ENCODE measurements around the gene GRIK3.

GRIK3 gene

DNA sequence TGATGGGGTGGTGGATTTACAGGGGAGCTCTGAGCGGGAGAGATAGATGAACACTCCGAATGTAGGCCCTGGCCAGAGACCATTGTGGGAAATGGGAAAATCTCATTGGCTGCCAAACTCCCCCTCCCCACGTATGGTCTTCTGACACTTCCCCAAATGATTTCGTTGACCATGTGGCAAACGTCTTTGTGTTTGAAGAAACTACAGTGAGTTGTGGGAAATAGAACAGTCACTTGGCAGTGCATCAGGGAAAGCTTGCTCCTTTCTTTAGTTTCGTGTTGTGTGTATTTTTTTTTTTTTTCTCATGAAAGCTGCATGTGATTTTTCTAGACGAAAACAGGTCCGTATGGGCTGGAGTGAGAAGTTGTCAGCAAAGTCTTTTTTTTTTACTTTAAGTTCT, 25.0 kb upstream of the GRIK3 start:
- H3K27ac Mint-ChIP-seq: no peak overlapping the region
- no peaks in the 10 kb centered on the region for H3K27me3 Mint-ChIP-seq (ENCODE audit: low read depth)
- H3K9me3 Mint-ChIP-seq: no peaks in the 10 kb centered on the region
- H3K36me3 Mint-ChIP-seq (ENCODE audit: low read depth): no peaks in the 10 kb centered on the region
- no peak overlapping the region for H3K4me3 Mint-ChIP-seq
- DNase-seq (ENCODE audit: low spot score): no peak
- no peaks in the 10 kb centered on the region for H3K4me1 Mint-ChIP-seq (ENCODE audit: low read depth)

DNA sequence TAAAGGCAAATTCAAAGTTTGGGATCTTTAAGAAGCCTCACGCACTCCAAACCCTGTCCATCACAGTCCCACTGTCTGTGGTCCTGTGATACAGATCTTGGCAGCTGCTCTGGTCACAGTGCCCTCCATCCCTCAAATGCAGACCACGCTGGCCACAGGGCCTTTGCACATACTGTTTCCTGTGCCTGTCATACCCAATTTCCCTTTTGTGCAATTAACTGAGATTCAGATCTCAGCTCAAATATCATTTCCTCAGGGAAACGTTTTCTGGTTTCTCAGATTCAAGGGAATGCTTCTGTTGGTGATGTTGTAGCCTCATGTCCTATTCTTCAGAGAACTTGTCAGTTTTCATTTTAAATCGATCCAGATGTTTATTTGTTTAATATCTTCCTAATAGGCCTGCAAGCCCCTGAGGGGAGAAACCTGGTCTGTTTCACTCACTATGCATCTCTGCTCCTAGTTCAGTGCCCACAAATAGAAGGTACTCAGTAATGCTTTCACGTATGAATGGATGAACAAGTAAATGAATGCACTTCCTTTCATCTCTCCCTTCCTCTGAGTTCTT, 24.2 kb upstream of the GRIK3 start:
- H3K27me3 Mint-ChIP-seq (ENCODE audit: low read depth): no peaks in the 10 kb centered on the region
- H3K36me3 Mint-ChIP-seq (ENCODE audit: low read depth): no peaks in the 10 kb centered on the region
- H3K27ac Mint-ChIP-seq: no peak overlapping the region
- H3K9me3 Mint-ChIP-seq: no peaks in the 10 kb centered on the region
- DNase-seq (ENCODE audit: low spot score): no peak
- H3K4me1 Mint-ChIP-seq (ENCODE audit: low read depth): no peaks in the 10 kb centered on the region
- H3K4me3 Mint-ChIP-seq: no peak overlapping the region

DNA sequence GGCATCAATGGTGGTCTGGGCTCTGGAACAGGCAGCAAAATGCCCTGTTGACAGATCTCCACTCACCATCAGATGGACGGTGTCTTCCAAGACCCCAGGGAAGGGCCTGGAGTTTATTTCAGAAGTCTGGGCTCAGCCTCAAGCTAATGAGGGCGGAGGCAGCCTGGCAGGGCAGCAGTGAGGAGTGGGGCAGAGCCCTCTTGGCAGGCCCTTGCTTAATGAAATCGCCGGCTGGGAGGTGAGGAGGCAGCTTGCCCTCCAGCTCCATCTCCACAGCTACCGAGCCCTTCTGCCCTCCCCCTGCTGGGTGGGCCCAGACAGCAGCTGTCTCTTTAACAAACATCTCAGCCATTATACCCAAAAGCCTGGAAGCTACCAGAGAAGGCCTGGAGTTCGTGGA, 22.0 kb upstream of the GRIK3 start:
- DNase-seq (ENCODE audit: low spot score): no peak
- H3K27me3 Mint-ChIP-seq (ENCODE audit: low read depth): no peaks in the 10 kb centered on the region
- H3K27ac Mint-ChIP-seq: no peak overlapping the region
- H3K4me3 Mint-ChIP-seq: no peak overlapping the region
- no peaks in the 10 kb centered on the region for H3K9me3 Mint-ChIP-seq
- H3K36me3 Mint-ChIP-seq (ENCODE audit: low read depth): no peaks in the 10 kb centered on the region
- H3K4me1 Mint-ChIP-seq (ENCODE audit: low read depth): no peaks in the 10 kb centered on the region

DNA sequence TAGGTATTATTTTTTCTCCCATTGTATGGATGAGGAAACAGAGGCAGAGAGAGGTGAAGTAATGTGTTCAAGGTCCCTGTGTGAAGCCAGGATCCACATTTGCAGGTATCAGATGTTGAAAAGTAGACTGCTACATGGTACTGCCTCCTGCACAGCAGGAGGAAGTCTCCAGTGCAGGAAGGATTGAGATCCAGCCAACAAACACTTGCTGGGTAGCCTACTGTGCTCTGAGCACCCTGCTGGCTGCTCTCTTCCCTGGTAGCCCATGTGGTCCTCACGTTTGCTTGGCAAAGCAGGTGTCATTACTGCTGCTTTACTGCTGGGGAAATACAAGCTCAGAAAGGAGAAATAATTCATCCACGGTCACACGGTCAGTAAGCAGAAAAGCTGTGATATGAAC, 21.3 kb upstream of the GRIK3 start:
- Mint-ChIP-seq H3K27ac (no peak overlapping the region), H3K9me3 (no peaks in the 10 kb centered on the region), H3K36me3 (ENCODE audit: low read depth) (no peaks in the 10 kb centered on the region), H3K27me3 (ENCODE audit: low read depth) (no peaks in the 10 kb centered on the region), H3K4me3 (no peak overlapping the region), H3K4me1 (ENCODE audit: low read depth) (no peaks in the 10 kb centered on the region)
- no peak for DNase-seq (ENCODE audit: low spot score)

DNA sequence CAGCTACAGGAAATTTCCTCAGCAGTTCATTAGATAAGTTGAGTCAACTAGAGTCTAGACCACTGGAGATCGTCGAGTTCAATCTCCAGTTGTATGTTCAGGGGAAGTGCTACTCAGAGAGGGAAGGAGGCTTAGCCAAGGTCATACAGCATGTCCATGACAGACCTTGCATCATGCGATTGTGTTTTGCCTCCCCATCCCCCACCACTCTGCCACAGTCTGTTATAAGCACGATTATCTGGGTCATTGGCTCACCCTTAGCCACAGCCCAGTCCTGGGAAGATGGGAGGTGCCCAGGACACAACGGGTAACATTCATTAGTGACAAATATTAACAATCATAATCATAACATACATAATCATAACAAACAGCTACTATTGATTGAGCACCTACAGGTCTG, 18.9 kb upstream of the GRIK3 start:
- H3K9me3 Mint-ChIP-seq: no peaks in the 10 kb centered on the region

DNA sequence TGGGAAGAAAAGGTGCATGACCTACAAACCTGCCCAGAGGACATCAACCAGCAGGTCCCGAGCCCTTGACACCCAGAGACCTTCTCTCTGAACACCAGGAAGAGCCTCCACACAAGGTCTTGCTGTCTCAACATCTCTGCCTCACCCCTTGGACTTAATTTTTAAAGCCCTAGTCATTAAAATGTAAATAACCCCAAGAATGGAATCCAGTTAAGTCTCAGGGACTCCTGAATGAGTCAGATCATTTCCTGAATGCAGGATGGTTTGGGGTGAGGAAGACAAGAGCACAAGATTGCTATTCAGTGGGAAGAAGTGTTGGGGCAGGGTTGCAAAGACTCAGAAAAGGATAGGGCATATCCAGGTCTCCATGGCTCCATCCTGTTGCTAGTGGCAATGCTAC, 17.8 kb upstream of the GRIK3 start:
- no peak overlapping the region for H3K4me3 Mint-ChIP-seq
- no peaks in the 10 kb centered on the region for H3K36me3 Mint-ChIP-seq (ENCODE audit: low read depth)
- H3K27ac Mint-ChIP-seq: no peak overlapping the region
- H3K4me1 Mint-ChIP-seq (ENCODE audit: low read depth): no peaks in the 10 kb centered on the region
- peaks cover 2% of the 10 kb centered on the region for H3K27me3 Mint-ChIP-seq (ENCODE audit: low read depth)
- no peak for DNase-seq (ENCODE audit: low spot score)
- H3K9me3 Mint-ChIP-seq: no peaks in the 10 kb centered on the region

More for the DNA sequence above, 18.9 kb upstream of the GRIK3 start:
- H3K4me3 Mint-ChIP-seq: no peak overlapping the region
- H3K27me3 Mint-ChIP-seq (ENCODE audit: low read depth): peaks cover 2% of the 10 kb centered on the region
- H3K4me1 Mint-ChIP-seq (ENCODE audit: low read depth): no peaks in the 10 kb centered on the region
- H3K36me3 Mint-ChIP-seq (ENCODE audit: low read depth): no peaks in the 10 kb centered on the region
- no peak overlapping the region for H3K27ac Mint-ChIP-seq
- DNase-seq (ENCODE audit: low spot score): no peak

DNA sequence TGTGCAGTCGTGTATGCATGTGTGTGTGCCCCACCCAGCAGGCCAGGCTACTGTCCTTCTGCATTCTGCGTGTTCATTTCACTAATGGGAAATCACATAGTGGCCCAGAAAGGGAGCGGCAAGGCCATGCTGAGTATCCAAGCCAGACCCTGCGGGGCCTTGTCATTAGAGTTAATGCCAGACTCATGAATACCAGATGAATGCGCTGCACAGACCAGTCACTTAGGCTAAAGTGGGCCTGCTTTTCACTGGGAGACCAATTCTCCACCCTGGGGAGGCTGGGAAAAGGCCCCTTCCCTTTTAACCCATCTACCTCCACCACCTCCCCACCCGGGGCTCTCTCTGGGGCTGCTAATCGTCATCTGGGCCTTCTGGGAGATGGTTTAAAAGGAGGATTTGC, 17.0 kb upstream of the GRIK3 start:
- Mint-ChIP-seq H3K36me3 (ENCODE audit: low read depth) (no peaks in the 10 kb centered on the region), H3K4me1 (ENCODE audit: low read depth) (no peaks in the 10 kb centered on the region), H3K9me3 (no peaks in the 10 kb centered on the region), H3K27me3 (ENCODE audit: low read depth) (peaks cover 2% of the 10 kb centered on the region), H3K4me3 (no peak overlapping the region), H3K27ac (no peak overlapping the region)
- no peak for DNase-seq (ENCODE audit: low spot score)

DNA sequence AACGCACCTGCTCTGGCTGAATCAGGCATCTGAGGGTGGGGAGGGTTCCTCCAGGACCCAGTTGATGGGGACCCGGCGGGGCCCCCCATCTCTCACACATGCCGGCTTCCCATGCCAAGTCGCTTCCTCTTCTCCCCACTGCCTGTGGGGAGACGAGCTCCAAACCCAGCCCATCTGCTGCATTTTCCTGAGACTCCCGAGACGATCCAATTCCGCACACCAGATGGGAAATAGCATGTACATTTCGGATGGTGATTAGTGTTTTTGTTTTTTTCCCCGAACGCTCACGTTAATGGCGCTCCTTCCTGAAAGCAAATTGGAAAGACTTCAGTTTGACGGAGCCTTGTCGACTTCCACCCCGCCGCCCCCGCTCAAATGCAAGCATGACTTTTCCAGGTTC, 13.2 kb upstream of the GRIK3 start:
- peaks cover 2% of the 10 kb centered on the region for H3K27me3 Mint-ChIP-seq (ENCODE audit: low read depth)
- H3K9me3 Mint-ChIP-seq: no peaks in the 10 kb centered on the region
- DNase-seq (ENCODE audit: low spot score): no peak
- no peak overlapping the region for H3K27ac Mint-ChIP-seq
- H3K4me1 Mint-ChIP-seq (ENCODE audit: low read depth): no peaks in the 10 kb centered on the region
- no peak overlapping the region for H3K4me3 Mint-ChIP-seq
- no peaks in the 10 kb centered on the region for H3K36me3 Mint-ChIP-seq (ENCODE audit: low read depth)

DNA sequence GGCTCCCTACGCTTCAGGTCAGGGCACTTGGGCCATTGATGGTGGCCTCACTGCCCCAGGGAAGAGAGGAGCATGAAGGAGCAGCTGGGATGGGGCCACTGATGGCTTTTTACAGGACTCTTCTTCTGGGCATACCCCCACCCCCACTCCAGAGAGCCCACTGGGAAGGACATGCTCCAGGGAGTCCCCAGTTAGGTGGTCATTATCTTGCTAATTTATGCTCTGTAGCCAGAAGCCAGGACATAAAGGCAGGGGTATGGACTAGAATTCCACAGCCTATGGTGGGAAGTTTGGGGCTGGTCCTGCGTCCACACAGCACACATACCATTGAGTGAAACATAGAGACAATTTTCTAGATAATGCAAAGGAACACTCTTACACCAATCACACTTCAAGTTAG, 8.8 kb upstream of the GRIK3 start:
- no peak for DNase-seq (ENCODE audit: low spot score)
- no peak overlapping the region for H3K27ac Mint-ChIP-seq
- no peaks in the 10 kb centered on the region for H3K4me1 Mint-ChIP-seq (ENCODE audit: low read depth)
- H3K4me3 Mint-ChIP-seq: no peak overlapping the region
- H3K36me3 Mint-ChIP-seq (ENCODE audit: low read depth): no peaks in the 10 kb centered on the region
- peaks cover 25% of the 10 kb centered on the region for H3K27me3 Mint-ChIP-seq (ENCODE audit: low read depth)
- no peaks in the 10 kb centered on the region for H3K9me3 Mint-ChIP-seq

DNA sequence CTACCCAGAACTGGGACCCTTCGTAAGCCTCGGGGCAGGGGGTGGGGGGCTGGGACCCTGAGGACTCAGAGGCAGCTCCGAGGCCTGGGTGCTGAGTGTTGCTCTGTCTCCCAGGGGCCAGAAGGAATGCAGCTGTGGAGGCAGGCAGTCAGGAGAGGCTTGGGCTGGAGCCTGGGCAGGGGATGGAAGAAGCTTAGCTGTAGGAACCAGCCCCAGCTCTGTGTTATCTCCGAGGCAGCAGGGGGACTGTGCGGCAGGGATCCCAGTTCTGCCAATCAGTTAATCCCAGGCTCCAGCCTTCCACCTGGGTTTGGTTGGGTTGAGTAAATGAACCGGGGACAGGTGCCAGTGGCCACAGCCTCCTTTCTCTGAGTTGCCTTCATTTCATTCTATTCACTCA, 8.2 kb upstream of the GRIK3 start:
- Mint-ChIP-seq H3K4me3 (no peak overlapping the region), H3K9me3 (no peaks in the 10 kb centered on the region), H3K4me1 (ENCODE audit: low read depth) (no peaks in the 10 kb centered on the region), H3K36me3 (ENCODE audit: low read depth) (no peaks in the 10 kb centered on the region), H3K27me3 (ENCODE audit: low read depth) (peaks cover 29% of the 10 kb centered on the region), H3K27ac (no peak overlapping the region)
- no peak for DNase-seq (ENCODE audit: low spot score)

DNA sequence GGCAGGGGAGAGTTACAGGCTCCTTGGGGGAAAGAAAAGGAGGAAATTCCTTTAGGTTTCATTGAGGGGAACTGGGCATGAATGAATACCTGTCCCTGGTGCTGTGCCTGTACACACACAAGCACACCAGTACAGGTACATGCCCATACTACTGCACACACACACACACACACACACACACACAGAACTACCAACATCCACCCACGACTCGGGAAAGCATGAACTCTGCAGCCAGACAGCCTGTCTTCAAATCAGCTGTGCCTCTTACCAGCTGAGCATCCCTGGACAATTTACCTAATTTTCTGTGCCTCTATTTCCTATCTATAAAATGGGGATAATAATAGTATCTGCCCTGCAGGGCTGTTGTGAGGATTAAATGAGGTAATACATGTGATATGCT, 7.2 kb upstream of the GRIK3 start:
- no peak for DNase-seq (ENCODE audit: low spot score)
- no peak overlapping the region for H3K4me3 Mint-ChIP-seq
- H3K4me1 Mint-ChIP-seq (ENCODE audit: low read depth): no peaks in the 10 kb centered on the region
- H3K27ac Mint-ChIP-seq: no peak overlapping the region
- H3K27me3 Mint-ChIP-seq (ENCODE audit: low read depth): peaks cover 40% of the 10 kb centered on the region
- no peaks in the 10 kb centered on the region for H3K9me3 Mint-ChIP-seq
- no peaks in the 10 kb centered on the region for H3K36me3 Mint-ChIP-seq (ENCODE audit: low read depth)

DNA sequence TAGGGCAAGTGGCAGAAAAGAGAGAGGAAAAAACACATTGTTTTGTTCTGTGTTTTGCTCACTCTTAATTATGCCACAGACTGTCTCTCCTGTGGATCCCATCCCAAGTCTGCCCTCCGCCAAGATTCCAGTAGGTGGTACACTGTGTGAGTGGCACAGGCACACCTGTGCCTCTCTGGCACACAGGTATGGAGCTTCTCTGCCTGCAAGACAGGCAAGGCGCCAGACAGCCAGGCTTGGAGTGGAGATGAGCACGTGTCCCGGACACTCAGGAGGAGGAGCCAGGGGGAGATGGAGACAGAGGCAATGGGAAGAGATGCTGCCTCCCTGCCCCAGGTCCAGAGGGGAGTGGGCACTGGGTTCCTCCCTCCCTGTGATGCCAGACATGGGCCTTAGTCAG, 6.5 kb upstream of the GRIK3 start:
- Mint-ChIP-seq H3K4me1 (ENCODE audit: low read depth) (no peaks in the 10 kb centered on the region), H3K9me3 (no peaks in the 10 kb centered on the region), H3K27me3 (ENCODE audit: low read depth) (peaks cover 47% of the 10 kb centered on the region), H3K4me3 (no peak overlapping the region), H3K27ac (no peak overlapping the region), H3K36me3 (ENCODE audit: low read depth) (no peaks in the 10 kb centered on the region)
- DNase-seq (ENCODE audit: low spot score): no peak

DNA sequence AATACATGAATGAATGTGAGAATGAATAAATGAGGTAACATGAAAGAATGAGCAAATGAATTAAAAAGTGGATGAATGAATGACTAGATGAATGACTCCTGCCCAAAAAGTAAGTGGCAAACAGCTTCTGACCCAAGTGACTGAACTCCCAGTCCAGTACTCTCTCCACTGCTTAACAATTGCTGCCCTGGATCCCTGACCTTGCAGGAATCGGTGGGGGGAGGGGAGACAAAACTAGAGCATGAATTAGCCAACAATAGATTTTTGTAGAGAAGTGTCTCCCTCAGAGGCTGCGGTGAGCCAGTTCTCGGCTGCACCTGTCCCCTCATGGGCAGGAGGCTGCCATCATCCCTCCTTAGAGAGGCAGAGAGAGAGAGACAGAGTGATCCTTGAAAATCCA, 5.9 kb upstream of the GRIK3 start:
- Mint-ChIP-seq H3K4me1 (ENCODE audit: low read depth) (no peaks in the 10 kb centered on the region), H3K27ac (no peak overlapping the region), H3K9me3 (no peaks in the 10 kb centered on the region), H3K36me3 (ENCODE audit: low read depth) (no peaks in the 10 kb centered on the region), H3K4me3 (no peak overlapping the region), H3K27me3 (ENCODE audit: low read depth) (peaks cover 52% of the 10 kb centered on the region)
- no peak for DNase-seq (ENCODE audit: low spot score)

DNA sequence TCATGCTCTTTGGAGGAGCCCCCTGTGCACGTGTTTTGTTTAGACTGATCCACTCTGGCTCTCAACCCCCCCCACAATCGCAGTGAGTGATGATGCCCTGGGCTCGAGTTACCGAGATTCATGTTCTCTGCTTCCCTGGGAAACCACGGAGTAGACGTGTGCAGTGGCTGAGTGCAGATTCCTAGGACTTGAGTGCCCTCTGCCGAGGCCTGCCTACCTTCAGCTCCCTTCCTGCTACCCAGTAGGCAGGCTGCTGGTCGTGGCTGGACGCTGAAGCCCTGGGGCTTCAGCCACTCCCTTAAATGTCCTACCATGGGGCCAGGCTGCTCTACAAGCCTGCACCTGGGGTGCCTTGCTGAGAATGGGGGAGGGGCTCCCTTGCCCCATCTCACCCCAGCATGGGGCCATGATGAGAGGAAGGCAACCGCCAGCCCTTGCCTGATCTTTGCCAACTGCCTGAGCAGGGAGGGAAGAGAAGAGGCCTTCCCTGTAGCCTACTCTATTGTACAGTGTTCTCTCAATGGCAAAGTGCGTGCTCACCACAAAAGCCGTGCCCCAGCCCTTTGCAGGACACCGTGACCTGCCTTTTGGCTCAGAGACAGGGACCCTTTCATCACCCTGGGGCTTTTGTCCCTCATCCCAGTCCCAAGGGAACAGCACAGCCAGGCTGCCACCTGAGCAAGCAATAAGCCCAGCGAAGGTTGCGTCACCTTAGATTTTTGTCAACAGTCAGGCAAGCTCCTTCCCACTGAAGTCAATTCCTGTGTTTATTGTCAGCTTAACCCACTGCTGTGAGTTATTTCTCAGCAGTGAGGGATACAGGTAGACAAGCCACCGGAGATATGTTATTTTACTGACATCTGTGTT, 4.1 kb upstream of the GRIK3 start:
- Mint-ChIP-seq H3K9me3 (no peaks in the 10 kb centered on the region), H3K4me1 (ENCODE audit: low read depth) (no peaks in the 10 kb centered on the region), H3K27ac (no peak overlapping the region), H3K36me3 (ENCODE audit: low read depth) (no peaks in the 10 kb centered on the region), H3K4me3 (no peak overlapping the region), H3K27me3 (ENCODE audit: low read depth) (peaks cover 59% of the 10 kb centered on the region)
- DNase-seq (ENCODE audit: low spot score): no peak

DNA sequence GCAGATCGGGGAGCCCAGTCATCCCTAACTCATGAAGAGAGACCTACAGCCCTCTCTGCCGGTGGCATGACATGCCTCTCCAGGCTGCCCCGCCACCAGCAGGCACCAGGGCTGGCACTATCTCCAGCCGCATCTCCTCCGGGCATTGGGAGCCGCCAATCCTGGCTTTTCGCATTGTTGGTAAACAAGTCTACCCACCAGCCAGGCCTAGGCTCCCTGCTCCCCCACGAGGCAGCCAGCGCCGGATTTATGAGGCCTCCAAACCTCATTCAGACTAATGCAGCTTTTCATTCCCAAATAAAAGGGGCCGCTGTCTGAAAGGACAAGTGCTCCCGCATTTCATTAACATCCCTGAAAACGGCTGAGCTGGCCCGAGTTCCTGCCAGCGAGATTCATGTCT, 3.4 kb upstream of the GRIK3 start:
- no peak overlapping the region for H3K27ac Mint-ChIP-seq
- no peaks in the 10 kb centered on the region for H3K9me3 Mint-ChIP-seq
- no peak overlapping the region for H3K4me3 Mint-ChIP-seq
- H3K4me1 Mint-ChIP-seq (ENCODE audit: low read depth): no peaks in the 10 kb centered on the region
- no peaks in the 10 kb centered on the region for H3K36me3 Mint-ChIP-seq (ENCODE audit: low read depth)
- peaks cover 61% of the 10 kb centered on the region for H3K27me3 Mint-ChIP-seq (ENCODE audit: low read depth)
- no peak for DNase-seq (ENCODE audit: low spot score)
